Measurements from ENCODE around the gene OR2T29.

DNA sequence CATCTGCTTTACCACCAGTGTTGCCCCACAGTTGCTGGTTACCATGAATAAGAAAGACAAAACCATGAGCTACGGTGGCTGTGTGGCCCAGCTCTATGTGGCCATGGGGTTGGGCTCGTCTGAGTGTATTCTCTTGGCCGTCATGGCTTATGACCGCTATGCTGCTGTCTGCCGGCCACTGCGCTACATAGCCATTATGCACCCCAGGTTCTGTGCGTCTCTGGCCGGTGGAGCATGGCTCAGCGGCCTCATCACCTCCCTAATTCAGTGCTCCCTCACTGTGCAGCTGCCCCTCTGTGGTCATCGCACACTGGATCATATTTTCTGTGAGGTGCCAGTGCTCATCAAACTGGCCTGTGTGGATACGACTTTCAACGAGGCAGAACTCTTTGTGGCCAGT, 40.7 kb downstream of the OR2T29 start:
- TF ChIP-seq, protein P1, sequence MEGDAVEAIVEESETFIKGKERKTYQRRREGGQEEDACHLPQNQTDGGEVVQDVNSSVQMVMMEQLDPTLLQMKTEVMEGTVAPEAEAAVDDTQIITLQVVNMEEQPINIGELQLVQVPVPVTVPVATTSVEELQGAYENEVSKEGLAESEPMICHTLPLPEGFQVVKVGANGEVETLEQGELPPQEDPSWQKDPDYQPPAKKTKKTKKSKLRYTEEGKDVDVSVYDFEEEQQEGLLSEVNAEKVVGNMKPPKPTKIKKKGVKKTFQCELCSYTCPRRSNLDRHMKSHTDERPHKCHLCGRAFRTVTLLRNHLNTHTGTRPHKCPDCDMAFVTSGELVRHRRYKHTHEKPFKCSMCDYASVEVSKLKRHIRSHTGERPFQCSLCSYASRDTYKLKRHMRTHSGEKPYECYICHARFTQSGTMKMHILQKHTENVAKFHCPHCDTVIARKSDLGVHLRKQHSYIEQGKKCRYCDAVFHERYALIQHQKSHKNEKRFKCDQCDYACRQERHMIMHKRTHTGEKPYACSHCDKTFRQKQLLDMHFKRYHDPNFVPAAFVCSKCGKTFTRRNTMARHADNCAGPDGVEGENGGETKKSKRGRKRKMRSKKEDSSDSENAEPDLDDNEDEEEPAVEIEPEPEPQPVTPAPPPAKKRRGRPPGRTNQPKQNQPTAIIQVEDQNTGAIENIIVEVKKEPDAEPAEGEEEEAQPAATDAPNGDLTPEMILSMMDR (IDR thresholded peaks at IDR 0.05) = no peak
- TF ChIP-seq EZH2 (IDR thresholded peaks at IDR 0.05) (no peak), EZH2phosphoT487 (IDR thresholded peaks at IDR 0.05) (no peak)
